GM18505 (cell line): ENCODE data around the gene AMOTL1.
"Not testable (repeated sequence)": the region's sequence is repeated elsewhere in the genome, so short reads cannot be mapped to it uniquely, and the experiment has no call there.

Experiments
- ATAC-seq: cut with Tn5 transposase; IDR thresholded peaks from one replicate; pipeline ENCODE4 v1.9.1; 2021; ENCODE audit not compliant: unreplicated experiment
- POLR2A ChIP-seq: IDR thresholded peaks from 4 replicates; pipeline ENCODE4 v1.6.1; 2011; ENCODE audit warnings: borderline replicate concordance; ENCODE audit not compliant: insufficient read depth, insufficient read length; ENCODE audit errors: extremely low read depth

AMOTL1 gene

GRCh38 chr11:94796190-94796580 is 28.0 kb downstream of the AMOTL1 start:
- no peak for TF ChIP-seq POLR2A
- no peak for ATAC-seq

- TF ChIP-seq POLR2A: no peak
- no peak for ATAC-seq
Measured at GRCh38 chr11:94796863-94797262, 28.7 kb downstream of the AMOTL1 start.

DNA sequence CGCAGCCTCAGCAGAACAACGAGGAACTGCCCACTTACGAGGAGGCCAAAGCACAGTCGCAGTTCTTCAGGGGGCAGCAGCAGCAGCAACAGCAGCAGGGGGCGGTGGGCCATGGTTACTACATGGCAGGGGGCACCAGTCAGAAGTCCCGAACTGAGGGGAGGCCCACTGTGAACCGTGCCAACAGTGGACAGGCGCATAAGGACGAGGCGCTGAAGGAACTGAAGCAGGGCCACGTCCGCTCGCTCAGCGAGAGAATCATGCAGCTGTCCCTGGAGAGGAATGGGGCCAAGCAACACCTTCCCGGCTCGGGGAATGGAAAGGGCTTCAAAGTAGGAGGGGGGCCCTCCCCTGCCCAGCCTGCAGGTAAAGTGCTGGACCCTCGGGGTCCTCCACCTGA is 31.6 kb downstream of the AMOTL1 start:
- no peak for TF ChIP-seq POLR2A

DNA sequence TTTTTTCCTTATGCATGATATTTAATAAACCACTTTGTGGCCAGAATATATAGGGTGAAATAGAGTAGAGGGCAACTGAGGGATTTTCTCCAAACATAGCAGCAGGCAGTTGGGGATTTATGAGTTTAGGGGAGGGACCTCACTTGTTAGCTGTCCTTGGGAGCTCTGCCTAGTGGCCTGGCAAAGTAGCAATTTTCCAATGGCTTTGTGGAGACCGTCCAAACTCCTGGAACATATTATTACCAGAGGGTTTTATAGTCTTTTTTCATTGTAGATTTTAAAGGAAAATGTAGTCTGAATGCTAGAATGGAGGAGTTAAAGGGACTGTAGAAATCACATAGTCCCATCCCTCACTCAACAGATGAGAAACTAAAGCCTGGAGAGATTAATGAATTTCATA is 32.3 kb downstream of the AMOTL1 start:
- no peak for TF ChIP-seq POLR2A
- no peak for ATAC-seq

More for the DNA sequence above, 31.6 kb downstream of the AMOTL1 start:
- ATAC-seq: no peak

DNA sequence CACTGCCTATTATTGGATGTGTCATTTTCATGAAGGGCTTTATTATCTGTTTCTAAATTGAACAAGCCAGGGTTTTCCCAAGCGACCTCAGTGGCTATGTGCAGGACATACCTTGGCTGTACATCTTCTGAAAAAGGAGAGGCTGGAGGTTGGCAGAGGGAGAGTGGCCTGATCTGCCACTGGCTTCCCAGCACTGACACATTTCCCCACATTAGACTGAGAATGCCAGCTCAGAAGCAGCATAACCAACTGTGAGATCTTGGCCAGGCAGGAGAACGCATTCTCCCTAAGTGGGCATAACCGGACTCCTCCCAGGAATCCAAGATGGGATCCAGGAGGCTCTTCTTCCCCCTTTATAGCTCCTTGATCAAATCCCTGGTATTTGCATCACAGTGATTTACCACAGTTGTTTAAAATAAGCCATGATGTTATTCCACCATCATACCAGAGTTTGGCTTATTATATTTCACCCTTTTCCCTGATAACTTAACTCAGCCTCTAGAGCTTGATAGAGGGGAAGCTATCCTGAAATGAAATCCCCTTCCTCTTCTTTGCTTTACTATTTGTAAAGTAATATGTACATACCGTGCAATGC is 33.8 kb downstream of the AMOTL1 start:
- no peak for ATAC-seq
- no peak for TF ChIP-seq POLR2A

DNA sequence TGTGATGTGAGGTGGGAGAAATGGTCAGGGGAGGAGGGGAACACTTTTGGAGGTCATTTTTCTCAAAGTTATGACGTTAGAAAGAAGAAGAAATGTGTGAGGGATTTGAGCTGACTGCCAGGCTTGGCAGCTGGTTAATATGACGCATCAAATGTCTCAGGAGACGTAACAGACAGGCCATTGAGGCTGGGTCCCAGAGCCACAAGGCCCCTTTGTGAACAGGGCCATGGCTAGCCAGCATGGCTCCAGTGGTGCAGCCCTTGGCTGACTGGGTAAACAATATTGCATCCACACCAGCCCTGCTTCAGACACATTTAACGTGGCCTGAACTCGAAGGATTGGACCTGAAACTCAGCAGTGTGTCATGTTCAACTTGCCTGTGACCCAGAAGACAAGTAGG is 34.3 kb downstream of the AMOTL1 start:
- no peak for TF ChIP-seq POLR2A
- ATAC-seq: no peak

- no peak for ATAC-seq
- TF ChIP-seq POLR2A: no peak
Measured at GRCh38 chr11:94803491-94803890, 35.3 kb downstream of the AMOTL1 start.

DNA sequence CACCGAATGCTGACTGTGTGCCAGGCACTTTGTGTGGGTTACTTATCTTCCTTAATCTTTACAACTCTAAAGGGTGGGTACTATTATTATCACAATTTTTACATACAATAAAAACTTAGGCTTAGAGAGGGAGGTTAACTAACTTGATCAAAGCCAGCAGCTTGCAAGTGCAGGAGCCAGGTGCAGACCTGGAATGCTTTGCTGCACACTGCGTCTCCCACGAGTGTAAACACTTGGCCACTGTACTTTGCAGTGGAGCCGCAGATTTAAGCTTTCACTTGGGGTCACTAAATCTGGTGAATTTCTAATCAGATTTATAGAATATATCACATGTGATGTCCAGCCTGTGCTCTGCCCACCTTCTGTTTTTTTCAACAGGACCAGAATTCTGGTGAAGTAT is 36.7 kb downstream of the AMOTL1 start:
- no peak for ATAC-seq
- no peak for TF ChIP-seq POLR2A

DNA sequence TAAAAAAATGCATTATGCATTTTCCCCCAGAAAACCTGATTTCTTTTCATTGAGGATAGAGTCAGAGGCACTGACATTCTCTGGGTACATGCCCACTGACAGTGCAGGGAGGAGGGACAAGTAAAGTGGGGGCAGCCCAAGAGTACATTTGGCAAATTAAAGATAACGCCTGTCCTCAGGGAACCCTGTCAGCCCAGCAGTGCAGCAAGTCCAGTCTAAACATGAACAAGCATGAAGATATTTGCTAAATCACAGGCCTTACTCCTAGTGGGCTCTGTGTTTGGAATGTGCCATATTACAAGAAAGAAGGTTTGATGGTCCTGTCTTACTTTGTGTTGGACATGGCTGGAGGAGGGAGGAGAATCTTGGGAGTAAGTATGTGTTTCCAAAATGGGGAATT is 37.9 kb downstream of the AMOTL1 start:
- TF ChIP-seq POLR2A: no peak
- ATAC-seq: no peak

- TF ChIP-seq POLR2A: no peak
- no peak for ATAC-seq
Measured at GRCh38 chr11:94806419-94806818, 38.3 kb downstream of the AMOTL1 start.

GRCh38 chr11:94809251-94809650 is 41.1 kb downstream of the AMOTL1 start:
- no peak for ATAC-seq
- TF ChIP-seq POLR2A: no peak

GRCh38 chr11:94812724-94813720 is 44.9 kb downstream of the AMOTL1 start:
- not testable (repeated sequence) for ATAC-seq

DNA sequence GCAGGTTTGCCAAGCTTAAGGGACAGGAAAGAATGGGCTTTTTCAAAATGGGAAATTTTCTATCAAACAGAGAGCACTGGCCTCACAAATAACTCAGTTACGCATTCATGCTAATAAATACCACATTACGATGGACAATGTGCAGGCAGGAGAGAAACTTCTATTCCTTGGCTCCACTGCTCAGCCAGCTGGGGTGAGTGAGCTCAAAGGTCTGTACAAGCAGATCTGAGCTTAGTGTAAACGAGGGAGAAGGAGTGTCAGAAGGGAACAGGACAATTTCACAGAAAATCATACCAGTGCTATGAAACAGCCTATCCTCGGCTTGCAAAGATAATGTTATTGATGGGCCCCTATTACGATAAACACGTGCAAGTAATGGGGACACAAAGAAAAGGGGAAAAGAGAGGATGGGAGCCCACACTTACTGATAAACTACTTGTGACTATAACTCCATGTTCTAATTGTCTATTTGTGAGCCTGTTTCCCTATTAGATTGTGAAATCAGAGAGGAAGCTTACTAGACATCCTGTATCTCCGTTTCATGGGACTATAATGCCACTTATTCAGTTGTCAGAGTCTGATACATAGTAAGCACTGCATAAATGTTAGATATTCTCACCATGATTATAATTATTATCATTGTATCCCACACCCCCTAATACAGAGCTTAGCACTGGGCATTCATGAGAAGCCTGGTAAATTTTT is 46.3 kb downstream of the AMOTL1 start:
- no peak for ATAC-seq
- no peak for TF ChIP-seq POLR2A

GRCh38 chr11:94815705-94816344 is 47.7 kb downstream of the AMOTL1 start:
- ATAC-seq: no peak
- no peak for TF ChIP-seq POLR2A

DNA sequence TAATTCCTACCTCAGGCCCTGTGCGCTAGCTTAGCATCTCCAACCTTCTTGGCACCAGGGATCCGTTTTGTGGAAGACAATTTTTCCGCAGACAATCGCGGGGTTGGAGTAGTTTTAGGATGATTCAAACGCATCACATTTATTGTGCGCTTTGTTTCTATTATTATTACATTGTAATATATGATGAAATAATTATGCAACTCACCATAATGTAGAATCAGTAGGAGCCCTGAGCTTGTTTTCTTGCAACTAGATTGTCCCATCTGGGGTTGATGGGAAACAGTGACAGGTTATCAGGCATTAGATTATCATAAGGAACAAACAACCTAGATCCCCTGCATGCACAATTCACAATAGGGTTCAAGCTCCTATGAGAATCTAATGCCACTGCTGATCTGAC is 52.3 kb downstream of the AMOTL1 start:
- no peak for TF ChIP-seq POLR2A
- no peak for ATAC-seq
